ENCODE measurements around the gene MORN1.

Gene MORN1

GRCh38 chr1:2350911-2351655, 40.3 kb downstream of the MORN1 start:
- no peak for DNase-seq (ENCODE audit: low read depth)

GRCh38 chr1:2350501-2350900, 40.9 kb downstream of the MORN1 start:
- DNase-seq (ENCODE audit: low read depth), result no peak

- no peak for DNase-seq (ENCODE audit: low read depth)
These were observed 41.5 kb downstream of the MORN1 start for GRCh38 chr1:2349806-2350205.

- DNase-seq (ENCODE audit: low read depth), result no peak
These were observed 42.7 kb downstream of the MORN1 start for GRCh38 chr1:2348346-2349325.

GRCh38 chr1:2347896-2348295, 43.5 kb downstream of the MORN1 start:
- DNase-seq (ENCODE audit: low read depth), result no peak

GRCh38 chr1:2347409-2347785, 44.0 kb downstream of the MORN1 start:
- DNase-seq (ENCODE audit: low read depth), result no peak

GRCh38 chr1:2346691-2347408, 44.5 kb downstream of the MORN1 start:
- DNase-seq (ENCODE audit: low read depth), result no peak

GRCh38 chr1:2345297-2346075, 45.9 kb downstream of the MORN1 start:
- DNase-seq (ENCODE audit: low read depth), result no peak

GRCh38 chr1:2344744-2345296, 46.5 kb downstream of the MORN1 start:
- DNase-seq (ENCODE audit: low read depth), result no peak

- no peak for DNase-seq (ENCODE audit: low read depth)
These were observed 47.2 kb downstream of the MORN1 start for GRCh38 chr1:2344121-2344681.

GRCh38 chr1:2343023-2343935, 48.1 kb downstream of the MORN1 start:
- DNase-seq (ENCODE audit: low read depth), result no peak

- no peak for DNase-seq (ENCODE audit: low read depth)
These were observed 48.9 kb downstream of the MORN1 start for GRCh38 chr1:2342384-2343022.

- DNase-seq (ENCODE audit: low read depth), result no peak
These were observed 49.5 kb downstream of the MORN1 start for GRCh38 chr1:2341706-2342383.

GRCh38 chr1:2340918-2341254, 50.5 kb downstream of the MORN1 start:
- DNase-seq (ENCODE audit: low read depth), result no peak

- no peak for DNase-seq (ENCODE audit: low read depth)
These were observed 51.1 kb downstream of the MORN1 start for GRCh38 chr1:2340086-2340917.

- no peak for DNase-seq (ENCODE audit: low read depth)
These were observed 51.9 kb downstream of the MORN1 start for GRCh38 chr1:2339206-2340085.

GRCh38 chr1:2337501-2337900, 53.9 kb downstream of the MORN1 start:
- DNase-seq (ENCODE audit: low read depth), result no peak

Data from activated gamma-delta T cell treated with anti-CD3 and anti-CD28 coated beads, Interleukin-2, amount 50 U/mL, for 16 hours (primary cell).